ENCODE data around the gene NEUROD2. TPM values are rescaled to one million over a fixed set of nuclear protein-coding genes. Genes with fewer than 3 reads are reported as not detected.

Gene NEUROD2
- total RNA-seq, 2 experiments from 2014 or later: not detected

DNA sequence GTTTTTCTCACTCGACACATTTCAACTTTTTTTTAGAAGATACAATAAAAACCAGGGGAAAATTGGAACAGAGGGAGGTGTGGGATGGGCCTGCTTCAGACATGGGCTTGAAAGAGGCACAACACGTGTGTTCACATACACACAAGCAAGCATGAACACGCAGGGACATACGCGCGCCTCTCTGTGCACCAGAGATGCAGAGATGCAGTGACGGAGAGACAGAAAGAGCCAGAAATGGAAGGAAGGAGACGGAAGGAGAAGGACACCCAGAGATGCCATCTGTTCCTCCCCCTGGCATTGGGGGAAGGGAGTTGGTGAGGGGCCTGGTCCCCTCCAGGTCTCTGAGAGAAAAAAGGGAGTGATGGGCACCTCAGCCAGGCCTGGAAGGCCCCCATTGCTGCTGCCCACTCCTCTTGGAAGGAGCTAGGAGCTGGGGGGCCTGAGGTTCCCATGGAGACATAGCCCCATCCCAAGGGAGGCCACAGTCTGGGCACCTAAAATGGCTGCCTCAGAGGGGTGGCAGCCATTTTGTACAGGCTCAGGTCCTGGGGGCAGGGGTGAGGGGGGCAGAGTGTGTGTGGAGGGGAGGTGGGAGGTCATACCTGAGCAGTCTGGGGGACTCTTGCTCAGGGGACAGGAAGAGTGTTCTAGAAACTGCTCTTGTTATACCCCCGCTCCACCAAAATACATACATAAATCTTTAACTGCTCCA is 3.8 kb upstream of the NEUROD2 start:
- H3K27me3 Mint-ChIP-seq: peaks cover 55% of the 10 kb centered on the region
- CTCF ChIA-PET: interaction anchor here (2.4 to 2.7 kb wide), 2 partner anchors 10 to 12 kb away, joined by 8 to 22 read pairs; no protein-coding TSS in a partner anchor
- no peak for ATAC-seq

DNA sequence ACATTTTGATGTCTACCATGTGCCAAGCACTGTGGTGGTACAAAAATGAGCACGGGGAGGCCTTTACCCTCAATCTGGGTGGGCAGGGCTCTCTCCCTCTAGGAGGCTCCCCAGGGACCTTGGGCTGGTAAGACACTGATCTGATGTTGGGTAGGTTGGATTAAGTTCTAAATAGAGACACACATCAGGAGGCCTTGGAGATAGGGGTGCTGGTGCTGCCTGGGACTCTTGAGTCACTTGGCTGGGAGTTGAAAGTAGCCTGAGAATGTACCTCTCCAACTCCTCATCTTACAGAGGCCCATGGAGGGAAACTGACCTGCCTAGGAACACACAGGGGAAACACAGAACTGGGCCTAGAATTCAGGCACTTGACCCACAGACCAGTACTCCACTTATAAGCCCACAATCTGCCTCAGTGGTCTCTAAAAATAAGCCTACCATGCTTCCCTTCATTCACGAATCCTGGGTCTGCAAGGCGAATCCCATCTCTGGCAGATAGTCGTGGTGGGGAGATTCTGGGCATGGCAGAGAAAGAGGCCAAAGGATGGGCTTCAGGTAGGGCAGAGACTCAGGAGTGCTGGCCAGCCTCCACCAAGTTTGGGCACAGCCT is 1.8 kb upstream of the NEUROD2 start:
- Mint-ChIP-seq H3K4me3 (no peak overlapping the region), H3K27me3 (peaks cover 56% of the 10 kb centered on the region), H3K36me3 (no peaks in the 10 kb centered on the region), H3K9me3 (ENCODE audit: low read depth) (no peaks in the 10 kb centered on the region), H3K27ac (no peak overlapping the region), H3K4me1 (peaks cover 9% of the 10 kb centered on the region)
- DNase-seq (no peak), ATAC-seq (no peak)
- CTCF ChIA-PET: interaction anchor here (1.0 kb wide), 1 partner anchor 12 kb away, joined by 4 read pairs; no protein-coding TSS in a partner anchor

More for the DNA sequence above, 3.8 kb upstream of the NEUROD2 start:
- Mint-ChIP-seq H3K9me3 (ENCODE audit: low read depth) (no peaks in the 10 kb centered on the region), H3K4me1 (no peaks in the 10 kb centered on the region), H3K27ac (no peak overlapping the region), H3K36me3 (no peaks in the 10 kb centered on the region), H3K4me3 (no peak overlapping the region)
- DNase-seq: no peak

DNA sequence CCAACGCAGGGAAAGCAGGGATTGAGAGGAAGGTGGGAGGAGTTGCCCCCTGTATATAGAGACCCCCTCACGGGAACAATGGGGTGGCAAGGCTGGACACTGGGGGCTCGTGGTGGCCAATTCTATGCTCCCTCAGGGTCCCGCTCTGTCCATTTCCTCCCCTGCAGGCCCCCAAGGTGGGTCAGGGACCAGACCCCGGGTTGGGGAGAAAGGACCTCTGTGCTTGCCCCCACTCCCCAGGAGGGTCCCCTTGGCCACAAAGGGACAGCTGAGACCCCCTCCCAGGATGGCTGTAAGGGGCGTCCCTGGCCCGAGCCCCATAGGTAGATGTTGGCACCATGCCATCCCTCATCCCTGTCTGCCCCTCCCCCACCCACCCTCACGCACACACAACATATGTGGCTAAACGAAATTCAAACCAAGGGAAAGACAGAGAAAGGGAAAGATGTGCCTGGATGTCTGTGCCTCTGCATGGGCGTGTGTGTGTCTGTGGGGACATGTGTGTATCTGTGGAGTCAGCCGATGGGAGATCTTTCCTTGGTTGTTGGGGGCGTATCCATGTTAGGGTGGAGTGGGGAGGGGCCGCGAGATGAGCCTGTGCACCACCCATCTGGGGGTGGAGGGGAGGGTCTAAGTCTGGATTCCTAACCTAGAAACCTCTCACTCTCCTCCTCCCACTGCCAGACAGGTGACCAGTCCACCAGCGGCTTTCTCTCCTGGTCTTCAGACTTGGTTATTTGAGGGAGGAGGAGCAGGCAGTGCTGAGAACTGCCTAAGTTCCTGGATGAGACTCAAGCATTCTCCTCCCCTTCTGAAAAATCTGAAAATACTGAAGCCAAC is 642 bp upstream of the NEUROD2 start:
- CTCF ChIA-PET: interaction anchor here (1.0 to 3.9 kb wide), 2 partner anchors 13 to 14 kb away, joined by 4 to 19 read pairs; no protein-coding TSS in a partner anchor
- no peak overlapping the region for H3K27ac Mint-ChIP-seq
- DNase-seq (no peak), ATAC-seq (no peak)
- no peaks in the 10 kb centered on the region for H3K9me3 Mint-ChIP-seq (ENCODE audit: low read depth)
- H3K36me3 Mint-ChIP-seq: no peaks in the 10 kb centered on the region
- peaks cover 62% of the 10 kb centered on the region for H3K27me3 Mint-ChIP-seq
- H3K4me1 Mint-ChIP-seq: peaks cover 13% of the 10 kb centered on the region
- no peak overlapping the region for H3K4me3 Mint-ChIP-seq

DNA sequence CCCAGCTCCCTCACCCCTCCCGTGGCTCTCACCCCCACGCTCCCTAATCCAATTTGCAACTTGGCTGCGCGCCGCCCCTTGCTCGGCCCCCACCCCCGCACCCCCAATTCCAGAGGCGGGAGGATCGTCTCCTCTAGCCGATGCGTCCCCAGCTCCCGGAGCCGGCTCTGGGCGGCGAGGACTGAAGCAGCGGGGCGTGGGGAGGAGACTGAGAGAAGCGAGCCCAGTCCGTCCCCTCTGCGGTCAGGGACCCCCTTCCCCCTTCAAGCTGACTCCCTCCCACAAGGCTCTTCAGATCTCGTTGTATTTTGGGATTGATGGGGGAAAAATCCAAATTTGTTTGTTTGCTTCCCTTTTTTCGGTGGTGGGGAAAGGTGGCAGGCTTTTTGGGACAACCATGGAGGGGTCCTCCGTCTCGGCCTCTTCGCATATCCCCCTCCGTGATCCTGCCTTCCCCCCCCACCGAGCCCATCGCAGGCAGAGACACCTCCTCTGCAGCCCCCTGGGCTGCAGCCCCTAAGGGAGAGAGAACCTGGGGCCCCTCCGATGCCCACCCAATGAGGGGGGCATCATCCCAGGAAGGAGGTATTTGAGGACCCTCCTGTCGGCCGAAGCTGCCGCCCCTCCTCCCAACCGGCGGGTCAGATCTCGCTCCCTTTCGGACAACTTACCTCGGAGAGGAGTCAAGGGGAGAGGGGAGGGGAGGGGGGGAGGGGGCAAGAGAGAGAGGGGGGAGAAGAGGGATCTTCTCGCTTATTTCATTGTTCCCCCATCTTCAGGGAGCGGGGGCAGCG is 466 bp downstream of the NEUROD2 start:
- H3K4me1 Mint-ChIP-seq: peaks cover 14% of the 10 kb centered on the region
- no peaks in the 10 kb centered on the region for H3K9me3 Mint-ChIP-seq (ENCODE audit: low read depth)
- no peak overlapping the region for H3K27ac Mint-ChIP-seq
- peaks cover 69% of the 10 kb centered on the region for H3K27me3 Mint-ChIP-seq
- CTCF ChIA-PET: interaction anchor here (1.2 to 3.9 kb wide), 3 partner anchors 14 to 18 kb away, joined by 3 to 19 read pairs (median 3); no protein-coding TSS in a partner anchor
- H3K36me3 Mint-ChIP-seq: no peaks in the 10 kb centered on the region
- no peak overlapping the region for H3K4me3 Mint-ChIP-seq
- ATAC-seq (no peak), DNase-seq (no peak)

DNA sequence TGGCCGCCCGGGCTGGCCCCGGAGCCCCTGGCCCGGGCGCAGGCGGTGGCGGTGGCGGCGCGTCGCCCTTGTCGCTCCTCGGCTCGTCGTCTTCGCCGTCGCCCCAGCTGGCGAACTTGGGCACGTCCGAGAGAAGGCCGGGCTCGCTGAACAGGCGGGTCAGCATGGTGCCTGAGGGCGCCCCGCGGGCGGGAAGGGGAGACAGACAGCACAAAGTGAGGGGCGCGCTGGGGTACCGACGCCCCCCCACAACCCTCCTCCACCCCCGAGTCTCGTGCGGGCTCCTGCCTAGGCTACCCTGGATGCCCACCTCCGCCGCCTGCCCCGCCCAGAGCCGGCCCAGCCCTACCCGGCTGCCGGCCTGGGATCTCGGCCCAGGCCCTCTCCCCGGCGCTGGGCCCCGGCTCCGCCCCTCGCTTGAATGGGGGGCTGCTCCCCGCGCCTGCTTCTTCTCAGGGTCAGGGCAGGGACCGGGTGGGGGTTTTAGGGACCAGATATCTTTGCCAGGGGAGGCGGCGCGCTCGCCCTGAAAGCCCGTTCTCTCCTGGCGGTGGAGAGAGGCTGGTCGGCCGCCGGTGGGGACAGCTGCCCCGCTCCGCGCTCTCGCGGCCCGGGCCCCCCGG is 1.2 kb downstream of the NEUROD2 start:
- ATAC-seq (no peak), DNase-seq (no peak)
- H3K9me3 Mint-ChIP-seq (ENCODE audit: low read depth): no peaks in the 10 kb centered on the region
- peaks cover 76% of the 10 kb centered on the region for H3K27me3 Mint-ChIP-seq
- H3K27ac Mint-ChIP-seq: no peak overlapping the region
- no peaks in the 10 kb centered on the region for H3K36me3 Mint-ChIP-seq
- H3K4me1 Mint-ChIP-seq: peaks cover 14% of the 10 kb centered on the region
- no peak overlapping the region for H3K4me3 Mint-ChIP-seq
- CTCF ChIA-PET: interaction anchor here (1.2 to 3.9 kb wide), 3 partner anchors 15 to 19 kb away, joined by 3 to 19 read pairs (median 3); no protein-coding TSS in a partner anchor

DNA sequence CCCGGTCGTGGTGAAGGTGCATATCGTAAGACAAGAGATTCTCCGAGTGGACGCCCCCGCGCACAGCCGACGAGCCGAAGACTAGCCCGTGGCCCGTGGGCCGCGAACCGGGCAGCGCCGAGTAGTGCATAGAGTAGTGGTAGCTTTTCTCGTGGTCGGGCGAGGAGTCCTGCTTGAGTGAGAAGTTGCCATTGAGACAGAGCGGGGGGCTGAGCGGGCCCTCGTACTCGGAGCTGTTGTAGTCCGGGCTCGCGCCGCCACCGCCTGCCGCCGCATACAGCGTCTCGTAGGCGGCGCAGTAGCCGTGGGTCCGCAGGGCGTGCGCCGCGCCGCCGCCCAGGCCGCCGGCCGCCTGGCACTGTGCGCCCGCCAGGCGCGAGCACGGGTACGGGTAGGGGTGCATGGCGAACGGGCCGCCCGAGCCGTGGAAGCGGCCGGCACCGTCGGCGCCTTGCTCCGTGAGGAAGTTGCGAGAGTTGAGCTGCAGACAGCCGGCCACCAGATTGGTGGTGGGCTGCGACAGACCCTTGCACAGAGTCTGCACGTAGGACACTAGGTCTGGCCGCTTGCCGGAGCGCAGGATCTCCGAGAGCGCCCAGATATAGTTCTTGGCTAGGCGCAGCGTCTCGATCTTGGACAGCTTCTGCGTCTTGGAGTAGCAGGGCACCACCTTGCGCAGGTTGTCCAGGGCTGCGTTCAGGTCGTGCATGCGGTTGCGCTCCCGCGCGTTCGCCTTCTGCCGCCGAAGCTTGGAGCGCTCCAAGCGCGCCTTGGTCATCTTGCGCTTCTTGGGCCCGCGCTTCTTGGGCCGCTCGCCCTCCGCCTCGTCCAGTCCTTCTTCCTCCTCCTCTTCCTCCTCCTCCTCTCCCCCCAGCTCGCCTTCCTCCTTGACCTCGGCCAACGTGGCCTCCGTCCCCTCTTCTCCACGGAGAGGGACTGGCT is 2.0 kb downstream of the NEUROD2 start:
- H3K9me3 Mint-ChIP-seq (ENCODE audit: low read depth): no peaks in the 10 kb centered on the region
- no peak overlapping the region for H3K27ac Mint-ChIP-seq
- peak; percentile 47 for ATAC-seq
- no peak overlapping the region for H3K4me3 Mint-ChIP-seq
- H3K27me3 Mint-ChIP-seq: peaks cover 79% of the 10 kb centered on the region
- DNase-seq: no peak
- H3K4me1 Mint-ChIP-seq: peaks cover 14% of the 10 kb centered on the region
- CTCF ChIA-PET: interaction anchor here (1.0 to 3.9 kb wide), 3 partner anchors 16 to 19 kb away, joined by 3 to 19 read pairs (median 3); no protein-coding TSS in a partner anchor
- H3K36me3 Mint-ChIP-seq: no peaks in the 10 kb centered on the region

DNA sequence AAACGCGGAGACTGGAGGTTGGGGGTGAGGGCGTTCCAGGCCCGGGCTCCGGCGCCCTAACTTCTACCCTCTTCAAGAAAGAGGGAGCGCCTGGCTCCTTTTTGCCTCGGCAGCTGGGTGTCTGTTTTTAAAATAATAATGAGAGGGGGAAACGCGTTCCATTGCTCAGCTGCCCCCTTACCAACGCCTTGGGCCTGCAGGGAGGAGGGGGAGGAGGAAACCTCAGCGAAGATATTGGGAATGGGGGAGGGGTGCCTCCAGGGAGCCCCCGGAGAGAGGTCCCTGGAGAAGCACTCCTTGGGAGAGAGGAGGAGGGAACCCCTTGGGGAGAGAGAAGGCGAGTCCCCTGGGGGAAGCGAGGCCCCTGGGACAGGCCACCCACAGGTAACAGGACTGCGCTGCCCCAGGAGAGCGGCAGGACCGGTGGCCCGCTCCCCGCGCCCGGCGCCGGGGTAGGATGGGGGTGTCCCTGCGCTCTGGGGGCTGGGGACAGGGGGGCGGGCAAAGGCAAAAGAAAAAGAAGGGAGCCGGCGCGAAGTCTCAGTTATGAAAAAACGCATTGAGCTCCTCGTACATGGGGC is 2.7 kb downstream of the NEUROD2 start:
- no peak overlapping the region for H3K27ac Mint-ChIP-seq
- ATAC-seq (no peak), DNase-seq (no peak)
- no peak overlapping the region for H3K4me3 Mint-ChIP-seq
- no peaks in the 10 kb centered on the region for H3K36me3 Mint-ChIP-seq
- CTCF ChIA-PET: interaction anchor here (0.9 to 3.9 kb wide), 3 partner anchors 17 to 48 kb away, joined by 3 to 19 read pairs (median 5); no protein-coding TSS in a partner anchor
- H3K27me3 Mint-ChIP-seq: peaks cover 85% of the 10 kb centered on the region
- peaks cover 14% of the 10 kb centered on the region for H3K4me1 Mint-ChIP-seq
- no peaks in the 10 kb centered on the region for H3K9me3 Mint-ChIP-seq (ENCODE audit: low read depth)

DNA sequence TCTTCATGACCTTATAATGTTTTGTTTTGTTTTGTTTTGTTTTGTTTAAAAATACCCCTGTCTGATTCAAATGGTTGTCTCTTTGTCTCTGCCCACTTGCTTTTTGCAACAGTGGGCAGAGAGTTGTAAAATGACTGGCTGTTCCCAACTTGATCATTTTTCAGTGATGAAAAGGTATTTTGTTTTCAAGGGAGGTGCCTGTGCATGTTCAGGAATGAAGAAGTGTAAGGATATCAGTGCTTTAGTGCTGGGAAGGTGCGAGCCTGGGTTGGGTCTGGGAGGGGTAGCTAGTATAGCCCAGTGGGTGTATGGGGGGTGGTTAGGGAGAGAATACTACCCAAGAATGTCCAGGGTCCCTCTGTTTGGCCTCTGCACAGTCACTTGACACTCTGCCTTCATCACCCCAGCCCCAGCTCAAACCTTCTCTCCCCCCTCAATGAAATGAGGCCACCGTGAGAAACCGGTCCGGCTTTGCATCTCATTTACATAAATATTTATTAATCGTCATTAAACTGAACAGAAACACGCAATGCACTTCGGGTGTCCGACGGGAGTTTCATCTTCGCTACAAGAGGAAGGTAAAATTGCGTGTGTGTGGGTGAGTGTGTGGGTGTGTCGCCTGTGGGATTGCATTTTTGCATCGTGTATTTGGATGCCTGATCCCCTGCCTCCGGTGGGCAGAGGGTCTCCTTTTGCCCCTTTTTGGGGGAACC is 4.3 kb downstream of the NEUROD2 start:
- H3K27ac Mint-ChIP-seq: no peak overlapping the region
- CTCF ChIA-PET: interaction anchor here (0.7 kb wide), 1 partner anchor 55 kb away, joined by 3 read pairs; no protein-coding TSS in a partner anchor

DNA sequence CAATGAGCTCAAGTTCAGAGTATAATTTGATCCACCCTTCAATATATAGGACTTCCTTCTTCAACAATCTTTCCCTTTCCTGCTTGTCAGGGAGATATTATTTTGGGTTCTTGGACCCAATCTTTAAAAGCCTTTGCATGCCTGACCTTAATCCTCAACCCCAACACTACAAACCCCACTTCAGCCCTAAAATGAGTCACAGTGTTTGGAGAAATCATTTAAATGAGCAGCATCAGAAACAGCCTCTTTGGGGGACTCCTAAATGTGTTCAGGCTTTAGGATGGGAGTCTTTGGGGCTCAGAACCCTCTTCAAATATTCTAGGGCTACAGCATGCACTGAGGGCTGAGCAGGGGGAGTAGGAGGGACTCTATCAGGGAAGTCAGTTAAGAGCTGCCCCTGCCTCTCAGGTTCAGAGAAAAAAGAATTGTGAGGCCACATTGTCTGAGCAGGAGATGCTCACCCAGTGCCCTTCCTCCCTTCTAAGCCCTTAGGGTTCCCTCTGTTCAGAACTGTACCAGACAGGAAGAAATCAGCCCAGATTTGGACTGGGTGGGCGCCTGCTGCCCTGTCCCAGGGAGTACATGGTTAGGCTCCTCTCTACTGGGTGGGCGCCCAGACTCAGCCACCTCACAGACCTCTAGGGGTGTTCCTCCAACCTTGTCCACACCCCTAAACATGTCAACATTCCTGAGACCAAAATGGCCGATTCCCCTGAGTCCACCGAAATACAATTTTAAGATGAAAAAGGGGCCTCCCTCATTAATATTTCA is 5.0 kb downstream of the NEUROD2 start:
- peaks cover 89% of the 10 kb centered on the region for H3K27me3 Mint-ChIP-seq
- H3K4me1 Mint-ChIP-seq: peaks cover 20% of the 10 kb centered on the region
- H3K4me3 Mint-ChIP-seq: no peak overlapping the region
- no peaks in the 10 kb centered on the region for H3K36me3 Mint-ChIP-seq
- DNase-seq (no peak), ATAC-seq (no peak)
- H3K9me3 Mint-ChIP-seq (ENCODE audit: low read depth): no peaks in the 10 kb centered on the region
- CTCF ChIA-PET: interaction anchor here (0.6 to 5.9 kb wide), 3 partner anchors 19 to 357 kb away, joined by 3 to 29 read pairs (median 3); no protein-coding TSS in a partner anchor
- no peak overlapping the region for H3K27ac Mint-ChIP-seq

More for the DNA sequence above, 4.3 kb downstream of the NEUROD2 start:
- DNase-seq: no peak
- Mint-ChIP-seq H3K27me3 (peaks cover 85% of the 10 kb centered on the region), H3K4me1 (peaks cover 16% of the 10 kb centered on the region), H3K36me3 (no peaks in the 10 kb centered on the region), H3K4me3 (no peak overlapping the region), H3K9me3 (ENCODE audit: low read depth) (no peaks in the 10 kb centered on the region)
- ATAC-seq: no peak

Data from activated CD8-positive, alpha-beta memory T cell treated with anti-CD3 and anti-CD28 coated beads, Interleukin-2, amount 10 ng/mL, durations not matched to agents 7 days and 5 days (primary cell).